Left kidney (tissue), 8 donors: ENCODE results near the gene FSD2. TPM values are rescaled to one million over a fixed set of nuclear protein-coding genes. Genes with fewer than 3 reads are reported as not detected.
A peak's percentile ranks its signal among the peaks of the same experiment; 100 is the strongest.

Source experiments
- DNase-seq: peaks from one replicate; pipeline ENCODE4 v3.0.0-alpha.2; 2013
- long read RNA-seq, 8 donors: transcript quantifications; one replicate each; lab custom pipeline, GENCODE V29; 2026
- polyA plus RNA-seq: library from polyadenylated mRNA; unstranded; fragments of 120-200 nt; gene quantifications from one replicate; pipeline ENCODE4 v1.2.1, GENCODE V29; 2013; ENCODE audit not compliant: insufficient read length

Gene FSD2
- polyA plus RNA-seq: 0.12 TPM
- long read RNA-seq, donor 1: 0 reads
- long read RNA-seq, donor 2: 0 reads
- long read RNA-seq, donor 3: 0 reads
- long read RNA-seq, donor 4: 0 reads
- long read RNA-seq, donor 5, partial matches to known transcripts: 0 of 28 reads
- long read RNA-seq, donor 5, other reads (novel, unspliced or antisense): 28 of 28 reads
- long read RNA-seq, donor 6: 0 reads
- long read RNA-seq, donor 7: 0 reads
- long read RNA-seq, donor 8, partial matches to known transcripts: 0 of 10 reads
- long read RNA-seq, donor 8, other reads (novel, unspliced or antisense): 10 of 10 reads

GRCh38 chr15:82805994-82806406 is at the start of gene FSD2:
TSS of gene FSD2 (minus strand) at chr15:82806069. CDS start at chr15:82787390, 18,679 bp downstream.
- DNase-seq: peak; percentile 26

GRCh38 chr15:82854554-82854953 is 48.7 kb upstream of the FSD2 start:
- DNase-seq: no peak

- no peak for DNase-seq
Measured at GRCh38 chr15:82852941-82853561, 47.2 kb upstream of the FSD2 start.

GRCh38 chr15:82851981-82852511 is 46.2 kb upstream of the FSD2 start:
- no peak for DNase-seq

- DNase-seq: no peak
Measured at GRCh38 chr15:82851306-82851850, 45.5 kb upstream of the FSD2 start.

GRCh38 chr15:82850731-82851130 is 44.9 kb upstream of the FSD2 start:
- DNase-seq: no peak

GRCh38 chr15:82849556-82850512 is 44.0 kb upstream of the FSD2 start:
- DNase-seq: peak; percentile 85

GRCh38 chr15:82848241-82848993 is 42.5 kb upstream of the FSD2 start:
- DNase-seq: no peak

GRCh38 chr15:82847703-82848102 is 41.8 kb upstream of the FSD2 start:
- DNase-seq: no peak

GRCh38 chr15:82846621-82847020 is 40.8 kb upstream of the FSD2 start:
- DNase-seq: no peak

GRCh38 chr15:82845686-82846085 is 39.8 kb upstream of the FSD2 start:
- no peak for DNase-seq

- no peak for DNase-seq
Measured at GRCh38 chr15:82843566-82843965, 37.7 kb upstream of the FSD2 start.

- DNase-seq: no peak
Measured at GRCh38 chr15:82840166-82840565, 34.3 kb upstream of the FSD2 start.

GRCh38 chr15:82839136-82839535 is 33.3 kb upstream of the FSD2 start:
- no peak for DNase-seq

- DNase-seq: no peak
Measured at GRCh38 chr15:82838096-82838735, 32.3 kb upstream of the FSD2 start.

GRCh38 chr15:82835391-82835917 is 29.6 kb upstream of the FSD2 start:
- DNase-seq: no peak

GRCh38 chr15:82833362-82833682 is 27.5 kb upstream of the FSD2 start:
- DNase-seq: no peak

GRCh38 chr15:82832601-82833361 is 26.9 kb upstream of the FSD2 start:
- DNase-seq: no peak

GRCh38 chr15:82831894-82832600 is 26.2 kb upstream of the FSD2 start:
- DNase-seq: no peak
